H1 (cell line): ENCODE results near the gene FGFR2. TPM values are rescaled to one million over a fixed set of nuclear protein-coding genes. Genes with fewer than 3 reads are reported as not detected.

Source experiments
- CTCF ChIA-PET: fragments of 300-600 bp; sonication (Branson Sonifier 250); formaldehyde crosslinking; loops from one replicate; lab custom pipeline; 2021; ENCODE audit not compliant: partially characterized antibody; lab: Charles Lee
- POLR2A ChIA-PET: fragments of 300-600 bp; sonication (Branson Sonifier 250); formaldehyde crosslinking; loops from one replicate; lab custom pipeline; 2021; ENCODE audit warnings: inconsistent platforms; ENCODE audit not compliant: partially characterized antibody; lab: Charles Lee
- DNase-seq, 2 experiments: peaks; one replicate each; pipeline versions ENCODE4 v3.0.0 to v3.0.0-alpha.2; 2010 to 2022; ENCODE audit warnings: low spot score in 2 of 2, low read depth in 1 of 2, mixed read lengths in 1 of 2
- FAIRE-seq: peaks from 2 replicates; lab custom pipeline; 2011; peaks lifted over from hg19 to GRCh38; lab: Jason Lieb, UNC
- H2AFZ ChIP-seq: 2 replicates; pipeline ENCODE4 v1.8.1; 2012; ENCODE audit warnings: low read length, inconsistent platforms
- H2AK5ac ChIP-seq: 2 replicates; pipeline ENCODE4 v1.6.1; 2013; ENCODE audit warnings: low read depth, low read length
- H2BK120ac ChIP-seq: replicated peaks from 2 replicates; pipeline ENCODE3; 2013; ENCODE audit warnings: low read depth, low read length, inconsistent platforms
- H2BK12ac ChIP-seq: 2 replicates; pipeline ENCODE4 v1.6.1; 2013; ENCODE audit warnings: low read depth, low read length
- H2BK15ac ChIP-seq: 2 replicates; pipeline ENCODE4 v1.6.1; 2013; ENCODE audit warnings: low read length
- H2BK20ac ChIP-seq: 2 replicates; pipeline ENCODE4 v1.6.1; 2013; ENCODE audit warnings: low read length
- H2BK5ac ChIP-seq: 2 replicates; pipeline ENCODE4 v1.6.1; 2013; ENCODE audit warnings: low read depth, low read length
- H3K14ac ChIP-seq: 2 replicates; pipeline ENCODE4 v1.6.1; 2013; ENCODE audit warnings: inconsistent platforms; ENCODE audit not compliant: insufficient read length
- H3K18ac ChIP-seq: 2 replicates; pipeline ENCODE4 v1.6.1; 2013; ENCODE audit warnings: low read length; ENCODE audit errors: extremely low read depth
- H3K23ac ChIP-seq: 2 replicates; pipeline ENCODE4 v1.6.1; 2013; ENCODE audit warnings: inconsistent platforms; ENCODE audit not compliant: insufficient read length
- H3K23me2 ChIP-seq: 2 replicates; pipeline ENCODE4 v1.6.1; 2013; ENCODE audit warnings: low read depth, low read length
- H3K27ac ChIP-seq: 2 replicates; pipeline ENCODE4 v1.6.1; 2011; ENCODE audit warnings: low read depth, low read length, inconsistent platforms
- H3K27me3 ChIP-seq, 4 experiments: replicated peaks in 1 of 4; 1 replicate in 1 of 4; 2 replicates in 3 of 4; pipeline versions ENCODE4 v1.6.1 to v1.8.1; 2011 to 2013; ENCODE audit warnings: low read length in 3 of 4, mild to moderate bottlenecking in 3 of 4, inconsistent platforms in 2 of 4, mixed read lengths in 2 of 4, moderate library complexity in 1 of 4; ENCODE audit not compliant: control insufficient read depth in 3 of 4, insufficient read depth in 3 of 4; ENCODE audit errors: extremely low read depth in 1 of 4
- H3K36me3 ChIP-seq, 4 experiments: 2 replicates each; pipeline versions ENCODE4 v1.6.1 to v1.8.1; 2011 to 2013; ENCODE audit warnings: mild to moderate bottlenecking in 4 of 4, low read length in 3 of 4, moderate library complexity in 2 of 4, control low read depth in 1 of 4, inconsistent platforms in 1 of 4; ENCODE audit not compliant: insufficient read depth in 4 of 4, control insufficient read depth in 2 of 4
- H3K4ac ChIP-seq: replicated peaks from 2 replicates; pipeline ENCODE3; 2013; ENCODE audit warnings: low read length, low read depth, mixed read lengths, inconsistent platforms; ENCODE audit not compliant: insufficient read length
- H3K4me1 ChIP-seq, 4 experiments: replicated peaks in 1 of 4; 1 replicate in 1 of 4; 2 replicates in 3 of 4; pipeline versions ENCODE4 v1.6.1 to v1.8.1; 2011 to 2013; ENCODE audit warnings: low read length in 3 of 4, inconsistent platforms in 2 of 4, mixed read lengths in 1 of 4; ENCODE audit not compliant: insufficient read depth in 4 of 4, control insufficient read depth in 3 of 4
- H3K4me2 ChIP-seq, 2 experiments: 2 replicates each; pipeline versions ENCODE4 v1.6.1 to v1.8.1; 2011 to 2013; ENCODE audit warnings: low read depth in 2 of 2, low read length in 2 of 2, control low read depth in 1 of 2, inconsistent platforms in 1 of 2, mild to moderate bottlenecking in 1 of 2; ENCODE audit not compliant: insufficient read depth in 1 of 2
- H3K4me3 ChIP-seq, 4 experiments: fragments of 200-600, 300-600 bp in 1 of 4; sonication (generic), shearing (Covaris generic), sonication (Bioruptor Twin) in 1 of 4; 2 replicates each; pipeline versions ENCODE4 v1.5.1 to v1.8.1; 2011 to 2016; ENCODE audit warnings: low read length in 4 of 4, low read depth in 3 of 4, control low read depth in 2 of 4, inconsistent platforms in 2 of 4, mild to moderate bottlenecking in 2 of 4, mixed read lengths in 1 of 4, moderate library complexity in 1 of 4; ENCODE audit not compliant: insufficient read depth in 2 of 4; ENCODE audit errors: extremely low read depth in 1 of 4
- H3K56ac ChIP-seq: replicated peaks from 2 replicates; pipeline ENCODE3; 2013; ENCODE audit warnings: low read depth, mild to moderate bottlenecking, mixed read lengths, low read length, inconsistent platforms; ENCODE audit not compliant: insufficient read length
- H3K79me1 ChIP-seq: 2 replicates; pipeline ENCODE4 v1.6.1; 2013; ENCODE audit warnings: low read depth, low read length, control low read depth
- H3K79me2 ChIP-seq, 2 experiments: 2 replicates each; pipeline versions ENCODE4 v1.6.1 to v1.8.1; 2012 to 2013; ENCODE audit warnings: low read length in 2 of 2, mild to moderate bottlenecking in 2 of 2, inconsistent platforms in 1 of 2; ENCODE audit not compliant: insufficient read depth in 2 of 2, control insufficient read depth in 1 of 2
- H3K9ac ChIP-seq, 4 experiments: replicated peaks in 1 of 4; 1 replicate in 1 of 4; 2 replicates in 3 of 4; pipeline versions ENCODE4 v1.6.1 to v1.8.1; 2011 to 2013; ENCODE audit warnings: low read depth in 3 of 4, low read length in 3 of 4, control low read depth in 2 of 4, mild to moderate bottlenecking in 2 of 4, moderate library complexity in 2 of 4, inconsistent platforms in 1 of 4; ENCODE audit errors: extremely low read depth in 1 of 4
- H3K9me3 ChIP-seq, 2 experiments: 2 replicates each; pipeline versions ENCODE4 v1.6.1 to v1.8.1; 2012 to 2013; ENCODE audit warnings: mild to moderate bottlenecking in 2 of 2, moderate library complexity in 2 of 2, control low read depth in 1 of 2, inconsistent platforms in 1 of 2, low read depth in 1 of 2, low read length in 1 of 2, mixed read lengths in 1 of 2; ENCODE audit not compliant: insufficient read depth in 2 of 2
- H4K20me1 ChIP-seq, 2 experiments: replicated peaks in 1 of 2; 2 replicates each; pipeline versions ENCODE3 to v1.8.1; 2011 to 2013; ENCODE audit warnings: inconsistent platforms in 2 of 2, low read length in 2 of 2, mild to moderate bottlenecking in 1 of 2; ENCODE audit not compliant: insufficient read depth in 2 of 2, control insufficient read depth in 1 of 2
- H4K5ac ChIP-seq: 2 replicates; pipeline ENCODE4 v1.6.1; 2013; ENCODE audit warnings: low read length, low read depth, mixed read lengths, inconsistent platforms; ENCODE audit not compliant: insufficient read length
- H4K8ac ChIP-seq: 2 replicates; pipeline ENCODE4 v1.8.0; 2013; ENCODE audit warnings: mild to moderate bottlenecking, moderate library complexity, low read length, inconsistent platforms; ENCODE audit not compliant: insufficient read depth; ENCODE audit errors: extremely low read depth
- H4K91ac ChIP-seq: replicated peaks from 2 replicates; pipeline ENCODE3; 2013; ENCODE audit warnings: low read length, mixed read lengths, inconsistent platforms; ENCODE audit not compliant: insufficient read length
- NANOG ChIP-seq: IDR thresholded peaks from 2 replicates; pipeline ENCODE4 v1.6.1; 2011; ENCODE audit warnings: low read length, low read depth, mild to moderate bottlenecking, inconsistent platforms; ENCODE audit not compliant: insufficient read depth, poor library complexity, severe bottlenecking
- WGBS, 2 experiments: shearing (Covaris generic) in 1 of 2; methylation state at CpG; one replicate each; pipeline versions ENCODE4 v1.1.6 to v1.1.7; 2013 to 2015; ENCODE audit warnings: low lambda C conversion rate in 2 of 2, mixed read lengths in 2 of 2, inconsistent platforms in 1 of 2, low coverage in 1 of 2, missing lambda C conversion rate in 1 of 2; ENCODE audit not compliant: insufficient replicate concordance in 2 of 2, insufficient coverage in 1 of 2, insufficient read length in 1 of 2; ENCODE audit errors: extremely low coverage in 1 of 2, missing lambda C conversion rate in 1 of 2; 5-methylcytosine and 5-hydroxymethylcytosine counted together
- polyA plus RNA-seq, 7 experiments: library from polyadenylated mRNA; depleted of rRNA in 3 of 7; stranded (reverse) in 5 of 7; unstranded in 2 of 7; fragments of >200 nt in 5 of 7; fragments of 200-250 nt in 2 of 7; gene quantifications; 1 replicate in 5 of 7; 2 replicates in 1 of 7; 4 replicates in 1 of 7; pipeline versions ENCODE4 v1.2.1 to v1.2.3, GENCODE V29; 2011 to 2013; ENCODE audit warnings: missing spikeins in 2 of 7, mixed read lengths in 2 of 7
- total RNA-seq: library from RNA; stranded (reverse); fragmentation: NEBNext Ultra II Directional; extraction: Animal tissue kit (Norgen Biotek cat#: 25700); gene quantifications from 2 replicates; pipeline ENCODE4 v1.2.1, GENCODE V29; 2021

FGFR2 gene
- total and polyA plus RNA-seq, 2 of the 8 experiments (the other 6 are each of a cell fraction or from before 2014, with no cell fraction given), result 50.2 to 81.2 TPM

GRCh38 chr10:121519901-121520493 lies 78.2 kb downstream of the FGFR2 start:
- Histone ChIP-seq H3K4me1 (peaks cover 0 to 6% (median 0%) of the 10 kb centered on the region in 4 experiments; a peak in 2 of 7 replicates), H3K79me1 (peaks cover 22% of the 10 kb centered on the region), H2BK5ac (no peak overlapping the region), H3K27ac (no peak overlapping the region), H3K4me2 (no peak overlapping the region), H2AK5ac (no peak overlapping the region), H4K8ac (no peak overlapping the region), H3K9ac (no peak overlapping the region), H3K27me3 (no peaks in the 10 kb centered on the region), H3K4ac (no peak overlapping the region), H3K14ac (no peak overlapping the region), H3K18ac (no peak overlapping the region), H2BK12ac (no peak overlapping the region), H3K4me3 (no peak overlapping the region), H3K56ac (no peak overlapping the region), H3K36me3 (peaks cover 12 to 84% (median 32%) of the 10 kb centered on the region in 4 experiments), H3K79me2 (peaks cover 6 to 83% of the 10 kb centered on the region in 2 experiments; a peak in 3 of 4 replicates), H4K5ac (no peak overlapping the region), H4K20me1 (peaks cover 0 to 14% of the 10 kb centered on the region in 2 experiments), H2BK15ac (no peak overlapping the region), H4K91ac (no peak overlapping the region), H2AFZ (no peak overlapping the region), H2BK120ac (no peak overlapping the region), H3K23me2 (peaks cover 1% of the 10 kb centered on the region; the same call in 1 of the 2 replicates), H2BK20ac (no peak overlapping the region), H3K9me3 (no peaks in the 10 kb centered on the region), H3K23ac (no peak overlapping the region)
- FAIRE-seq (no peak), DNase-seq (no peak)
- no peak for TF ChIP-seq NANOG
- POLR2A ChIA-PET, result interaction anchor here (0.7 to 1.0 kb wide), 2 partner anchors 10 to 76 kb away, joined by 3 to 4 read pairs; no protein-coding TSS in a partner anchor
- 90% methylated on average over 17 of the region's 17 CpGs; no CpG with 5 or more reads in 1 of the 2 experiments for WGBS, 2 experiments
- CTCF ChIA-PET, result interaction anchor here (0.6 to 0.9 kb wide), 3 partner anchors 81 to 541 kb away, joined by 3 to 4 read pairs (median 3); no protein-coding TSS in a partner anchor
